Panc1 (cell line): Measurements from ENCODE around the gene CNKSR3.

Experiments used
- CTCF ChIP-seq: fragments of 450-650 bp; IDR thresholded peaks from 2 replicates; pipeline ENCODE4 v1.5.1; 2017; ENCODE audit warnings: mild to moderate bottlenecking
- POLR2AphosphoS5 ChIP-seq: IDR thresholded peaks from 2 replicates; pipeline ENCODE4 v1.6.1; 2012; ENCODE audit warnings: mild to moderate bottlenecking, low read depth, low read length, moderate library complexity

- TF ChIP-seq CTCF (no peak), POLR2AphosphoS5 (no peak)
Measured at GRCh38 chr6:154511791-154512190, 1.3 kb upstream of the CNKSR3 start.
